ENCODE results near the gene RAD21L1.

DNA sequence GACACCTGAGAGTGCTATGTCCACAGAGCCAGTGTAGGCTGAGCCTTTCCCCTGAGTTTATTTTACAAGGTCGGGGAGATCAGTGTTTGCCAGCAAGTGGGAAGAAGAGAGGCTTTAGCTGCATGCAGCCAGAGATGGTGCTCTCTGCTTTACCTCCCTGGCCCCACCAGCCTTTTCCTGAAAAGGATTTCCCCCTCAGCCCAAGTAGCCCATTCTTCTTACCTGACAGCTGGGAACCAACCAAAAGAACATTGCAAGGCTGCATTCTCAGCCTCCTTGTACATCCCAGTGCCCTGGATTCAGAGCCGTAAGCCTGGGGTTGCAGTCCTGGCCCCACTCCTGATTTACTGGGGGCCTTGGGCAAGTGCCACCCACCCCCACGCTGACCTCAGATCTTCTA is 57.1 kb downstream of the RAD21L1 start:
- TF ChIP-seq, protein P1, sequence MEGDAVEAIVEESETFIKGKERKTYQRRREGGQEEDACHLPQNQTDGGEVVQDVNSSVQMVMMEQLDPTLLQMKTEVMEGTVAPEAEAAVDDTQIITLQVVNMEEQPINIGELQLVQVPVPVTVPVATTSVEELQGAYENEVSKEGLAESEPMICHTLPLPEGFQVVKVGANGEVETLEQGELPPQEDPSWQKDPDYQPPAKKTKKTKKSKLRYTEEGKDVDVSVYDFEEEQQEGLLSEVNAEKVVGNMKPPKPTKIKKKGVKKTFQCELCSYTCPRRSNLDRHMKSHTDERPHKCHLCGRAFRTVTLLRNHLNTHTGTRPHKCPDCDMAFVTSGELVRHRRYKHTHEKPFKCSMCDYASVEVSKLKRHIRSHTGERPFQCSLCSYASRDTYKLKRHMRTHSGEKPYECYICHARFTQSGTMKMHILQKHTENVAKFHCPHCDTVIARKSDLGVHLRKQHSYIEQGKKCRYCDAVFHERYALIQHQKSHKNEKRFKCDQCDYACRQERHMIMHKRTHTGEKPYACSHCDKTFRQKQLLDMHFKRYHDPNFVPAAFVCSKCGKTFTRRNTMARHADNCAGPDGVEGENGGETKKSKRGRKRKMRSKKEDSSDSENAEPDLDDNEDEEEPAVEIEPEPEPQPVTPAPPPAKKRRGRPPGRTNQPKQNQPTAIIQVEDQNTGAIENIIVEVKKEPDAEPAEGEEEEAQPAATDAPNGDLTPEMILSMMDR (IDR thresholded peaks at IDR 0.05 in 8 of 11, conservative IDR thresholded peaks at IDR 0.05 in 3 of 11) = no peak
- TF ChIP-seq POLR2A (IDR thresholded peaks at IDR 0.05) (no peak), POLR2AphosphoS5 (IDR thresholded peaks at IDR 0.05) (no peak)

Measured in spleen (tissue), 7 donors.